ENCODE data around the gene IQCN.

Gene IQCN

DNA sequence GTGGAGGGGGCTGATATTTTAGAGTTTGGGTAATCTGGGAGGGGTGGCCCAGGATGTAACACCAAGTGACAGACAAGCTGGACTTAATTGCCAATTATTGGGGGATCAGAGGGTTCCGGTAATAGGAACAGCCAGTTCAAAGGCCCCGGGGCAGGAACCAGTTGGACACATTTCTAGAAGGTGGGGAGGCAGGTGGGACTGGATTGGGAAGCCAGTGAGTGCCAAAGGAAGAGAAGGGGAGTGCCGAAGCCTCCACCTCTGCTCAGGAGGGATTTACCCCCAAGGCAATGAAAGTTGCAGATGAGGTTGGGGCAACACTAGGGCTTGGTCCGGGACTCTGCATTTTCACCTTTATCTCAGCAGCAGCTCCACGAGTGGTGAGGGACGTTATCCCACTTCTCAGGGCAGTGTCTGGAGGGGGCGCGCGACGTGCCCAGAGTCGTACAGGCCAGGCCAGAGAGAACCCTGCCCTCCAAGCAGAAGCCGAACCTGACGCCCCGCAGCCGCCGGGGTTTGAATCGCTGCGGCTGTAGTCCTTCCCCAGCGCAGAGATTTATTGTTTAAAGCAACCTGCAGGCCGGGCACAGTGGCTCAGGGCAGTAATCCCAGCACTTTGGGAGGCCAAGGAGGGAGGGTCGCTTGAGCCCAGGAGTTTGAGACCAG is 12.9 kb upstream of the IQCN start:
- TF ChIP-seq, protein P1, sequence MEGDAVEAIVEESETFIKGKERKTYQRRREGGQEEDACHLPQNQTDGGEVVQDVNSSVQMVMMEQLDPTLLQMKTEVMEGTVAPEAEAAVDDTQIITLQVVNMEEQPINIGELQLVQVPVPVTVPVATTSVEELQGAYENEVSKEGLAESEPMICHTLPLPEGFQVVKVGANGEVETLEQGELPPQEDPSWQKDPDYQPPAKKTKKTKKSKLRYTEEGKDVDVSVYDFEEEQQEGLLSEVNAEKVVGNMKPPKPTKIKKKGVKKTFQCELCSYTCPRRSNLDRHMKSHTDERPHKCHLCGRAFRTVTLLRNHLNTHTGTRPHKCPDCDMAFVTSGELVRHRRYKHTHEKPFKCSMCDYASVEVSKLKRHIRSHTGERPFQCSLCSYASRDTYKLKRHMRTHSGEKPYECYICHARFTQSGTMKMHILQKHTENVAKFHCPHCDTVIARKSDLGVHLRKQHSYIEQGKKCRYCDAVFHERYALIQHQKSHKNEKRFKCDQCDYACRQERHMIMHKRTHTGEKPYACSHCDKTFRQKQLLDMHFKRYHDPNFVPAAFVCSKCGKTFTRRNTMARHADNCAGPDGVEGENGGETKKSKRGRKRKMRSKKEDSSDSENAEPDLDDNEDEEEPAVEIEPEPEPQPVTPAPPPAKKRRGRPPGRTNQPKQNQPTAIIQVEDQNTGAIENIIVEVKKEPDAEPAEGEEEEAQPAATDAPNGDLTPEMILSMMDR (IDR thresholded peaks at IDR 0.05; ENCODE audit: low read depth, low read length) = no peak
- H3K4me3 ChIP-seq (replicated peaks in 1 of 2; ENCODE audit: low read depth in 2 of 2, low read length in 2 of 2) = no peak overlapping the region
- DNase-seq (ENCODE audit: low read depth in 2 of 2) = no peak

DNA sequence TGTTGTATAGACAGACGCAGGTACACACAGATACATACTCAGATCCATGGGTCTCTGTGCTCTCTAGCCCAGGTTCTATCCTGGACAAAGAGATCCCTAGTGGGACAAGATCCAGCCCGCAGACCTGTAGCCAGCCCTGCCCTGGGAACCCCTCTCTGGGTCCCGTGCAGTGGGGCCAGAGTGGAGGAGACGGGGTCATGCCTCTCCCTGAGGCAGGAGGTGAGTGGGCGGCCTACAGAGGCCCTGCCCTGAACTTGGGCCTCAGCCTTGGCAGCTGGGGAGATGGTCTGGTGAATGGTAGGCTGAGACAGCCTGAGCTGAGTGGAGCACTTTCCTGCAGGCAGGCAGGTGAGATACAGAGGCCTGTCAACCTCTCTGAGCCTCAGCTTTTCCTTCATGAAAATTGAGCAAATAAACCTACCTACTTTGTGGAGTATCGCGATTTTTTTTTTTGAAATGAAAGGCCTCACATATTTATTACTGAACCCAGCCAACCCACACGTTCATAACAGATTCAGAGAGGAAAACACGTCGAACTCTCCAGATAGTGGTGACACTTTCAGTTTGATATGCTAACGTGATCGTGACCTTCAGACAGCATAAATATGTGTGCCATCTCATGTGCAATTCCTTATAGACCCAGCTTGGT is 10.6 kb upstream of the IQCN start:
- TF ChIP-seq, protein P1 (IDR thresholded peaks at IDR 0.05; ENCODE audit: low read depth, low read length) = no peak
- no peak for DNase-seq (ENCODE audit: low read depth in 2 of 2)
- no peak overlapping the region for H3K4me3 ChIP-seq (replicated peaks in 1 of 2; ENCODE audit: low read depth in 2 of 2, low read length in 2 of 2)

DNA sequence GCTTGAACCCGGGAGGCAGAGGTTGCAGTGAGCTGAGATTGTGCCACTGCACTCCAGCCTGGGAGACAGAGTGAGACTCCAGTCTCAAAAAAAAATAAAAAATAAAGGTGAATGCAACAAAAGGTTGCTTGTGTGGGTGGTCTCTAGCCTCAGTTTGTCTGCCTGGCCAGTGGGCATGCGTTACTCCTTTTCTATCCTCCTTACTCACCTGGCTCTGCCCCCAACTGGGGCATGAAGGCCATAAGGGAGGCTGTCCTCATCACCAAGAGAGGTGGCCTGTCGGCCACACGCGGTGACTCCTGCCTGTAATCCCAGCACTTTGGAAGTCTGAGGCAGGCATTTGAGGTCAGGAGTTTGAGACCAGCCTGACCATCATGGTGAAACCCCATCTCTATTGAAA is 9.1 kb upstream of the IQCN start:
- DNase-seq (ENCODE audit: low read depth in 2 of 2) = no peak
- H3K4me3 ChIP-seq (replicated peaks in 1 of 2; ENCODE audit: low read depth in 2 of 2, low read length in 2 of 2) = no peak overlapping the region
- TF ChIP-seq, protein P1 (IDR thresholded peaks at IDR 0.05; ENCODE audit: low read depth, low read length) = no peak

DNA sequence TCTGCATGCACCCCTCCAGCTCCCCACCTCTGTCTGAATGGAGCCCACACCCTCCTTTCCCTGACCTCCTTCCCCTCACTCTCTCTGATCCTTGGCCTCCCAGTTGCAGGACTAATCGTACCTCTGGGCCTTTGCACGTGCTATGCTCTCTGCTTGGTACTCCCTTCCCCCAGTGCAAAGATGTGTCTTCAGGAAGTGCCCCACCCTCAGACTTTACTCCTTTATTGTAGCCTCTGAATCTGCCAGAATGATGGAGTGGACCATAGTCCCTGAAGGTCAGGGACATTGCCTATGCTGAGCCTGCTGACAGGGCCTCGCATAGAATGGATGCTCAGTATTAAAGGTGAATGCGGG is 8.5 kb upstream of the IQCN start:
- TF ChIP-seq, protein P1 (IDR thresholded peaks at IDR 0.05; ENCODE audit: low read depth, low read length) = no peak
- no peak overlapping the region for H3K4me3 ChIP-seq (replicated peaks in 1 of 2; ENCODE audit: low read depth in 2 of 2, low read length in 2 of 2)
- no peak for DNase-seq (ENCODE audit: low read depth in 2 of 2)

DNA sequence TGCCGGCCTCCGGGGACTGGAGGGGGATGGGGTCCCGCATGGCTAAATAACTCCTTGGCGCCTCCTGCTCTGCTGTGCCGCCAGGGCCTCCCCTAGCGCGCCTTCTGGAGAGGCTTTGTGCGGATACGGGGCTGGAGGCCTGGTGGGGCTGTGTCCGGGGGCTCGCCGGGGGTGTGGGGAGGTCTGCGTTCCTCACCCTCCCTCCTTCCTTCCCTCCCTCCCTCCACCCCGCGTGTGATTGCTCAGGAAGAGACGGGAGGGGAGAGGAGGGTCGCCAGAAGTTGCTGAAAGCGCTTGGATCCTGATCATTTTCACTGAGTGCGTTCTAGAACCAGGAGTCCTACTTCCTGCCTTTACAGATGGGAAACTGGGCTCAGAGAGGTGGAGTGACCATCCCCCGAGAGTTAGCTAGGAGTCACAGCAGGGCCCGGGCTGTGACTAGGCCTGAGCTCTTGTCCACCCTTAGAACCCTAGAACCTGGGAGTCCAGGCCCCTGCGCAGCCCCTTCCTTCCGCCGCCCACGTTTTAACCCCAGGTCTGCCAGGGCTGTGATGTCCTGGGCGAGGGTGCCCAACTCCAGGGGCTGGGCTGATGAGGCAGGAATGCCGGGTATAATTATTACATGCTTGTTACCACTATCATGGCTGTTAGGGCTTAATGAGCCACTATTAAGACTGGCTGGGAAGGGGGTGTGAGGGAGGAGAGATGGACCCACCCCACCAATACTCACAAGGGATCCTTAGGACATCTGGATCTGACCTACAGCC is 8.0 kb upstream of the IQCN start:
- TF ChIP-seq, protein P1 (IDR thresholded peaks at IDR 0.05; ENCODE audit: low read depth, low read length) = peak; percentile 22
- H3K4me3 ChIP-seq (replicated peaks in 1 of 2; ENCODE audit: low read depth in 2 of 2, low read length in 2 of 2) = peak overlapping the region; percentile 45 to 48
- DNase-seq (ENCODE audit: low read depth in 2 of 2) = no peak

DNA sequence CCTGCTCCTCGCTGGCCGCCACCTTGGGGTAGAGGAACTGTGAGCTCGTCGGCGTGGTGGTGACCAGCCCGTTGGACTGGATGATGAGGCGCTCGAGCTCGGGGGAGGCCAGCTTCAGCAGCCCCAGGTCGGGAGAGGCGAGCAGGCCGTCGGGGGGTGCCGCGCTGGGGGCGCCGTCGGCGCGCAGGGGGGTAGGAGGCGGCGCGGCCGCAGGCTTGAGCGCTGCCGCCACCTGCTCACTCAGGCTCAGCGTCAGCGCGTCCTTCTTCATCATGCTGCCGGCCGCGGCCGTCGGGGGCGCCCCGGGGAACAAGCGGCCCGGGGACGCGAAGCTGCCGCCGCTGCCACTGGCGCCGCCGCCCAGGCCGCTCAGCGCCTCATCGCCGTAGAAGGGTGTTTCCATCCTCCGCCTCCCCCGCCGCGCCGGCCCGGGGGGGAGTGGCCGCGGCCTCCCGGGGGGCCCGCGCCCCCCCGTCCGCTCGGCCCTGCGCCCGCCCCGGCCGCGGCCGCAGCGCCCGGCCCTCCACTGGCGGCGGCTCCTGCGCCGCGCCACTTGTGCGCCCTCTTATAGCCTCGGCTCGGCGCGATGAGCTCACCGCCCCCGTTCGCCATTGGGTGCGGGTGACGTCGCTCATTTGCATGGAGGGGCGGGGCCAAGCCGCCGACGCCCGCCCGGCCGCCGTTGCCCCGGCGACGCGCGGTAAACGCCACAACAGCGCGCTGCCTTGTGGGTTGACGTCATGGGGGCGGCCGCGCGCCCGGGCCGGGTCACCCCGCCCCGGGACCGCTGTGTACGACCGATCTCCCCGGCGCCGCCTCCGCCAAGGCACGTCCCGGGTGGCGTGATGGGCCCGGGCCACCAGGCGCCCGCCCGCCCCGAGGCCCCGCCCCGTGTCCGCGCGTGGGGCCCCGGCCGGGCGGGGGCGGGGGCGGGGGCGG is 7.1 kb upstream of the IQCN start, which contains the start of gene JUND:
TSS of gene JUND (minus strand) at position 541 of the 939 bp plus-strand sequence. CDS start at position 403, 138 bp downstream.
- DNase-seq (ENCODE audit: low read depth in 2 of 2) = peak; percentile 98 to 100
- TF ChIP-seq, protein P1 (IDR thresholded peaks at IDR 0.05; ENCODE audit: low read depth, low read length) = no peak
- peak within 1 kb of the TSS; percentile 77 to 97 for H3K4me3 ChIP-seq (replicated peaks in 1 of 2; ENCODE audit: low read depth in 2 of 2, low read length in 2 of 2)
